Stimulated activated CD4-positive, alpha-beta T cell treated with anti-CD3 and anti-CD28 coated beads, Interleukin-1b, Interleukin-23, amount 100 ng/mL, for 48 hours (primary cell): ENCODE data around the gene METTL1.

ENCODE experiments used
- DNase-seq: peaks from one replicate; pipeline ENCODE4 v3.0.0-alpha.2; 2020

Gene METTL1

DNA sequence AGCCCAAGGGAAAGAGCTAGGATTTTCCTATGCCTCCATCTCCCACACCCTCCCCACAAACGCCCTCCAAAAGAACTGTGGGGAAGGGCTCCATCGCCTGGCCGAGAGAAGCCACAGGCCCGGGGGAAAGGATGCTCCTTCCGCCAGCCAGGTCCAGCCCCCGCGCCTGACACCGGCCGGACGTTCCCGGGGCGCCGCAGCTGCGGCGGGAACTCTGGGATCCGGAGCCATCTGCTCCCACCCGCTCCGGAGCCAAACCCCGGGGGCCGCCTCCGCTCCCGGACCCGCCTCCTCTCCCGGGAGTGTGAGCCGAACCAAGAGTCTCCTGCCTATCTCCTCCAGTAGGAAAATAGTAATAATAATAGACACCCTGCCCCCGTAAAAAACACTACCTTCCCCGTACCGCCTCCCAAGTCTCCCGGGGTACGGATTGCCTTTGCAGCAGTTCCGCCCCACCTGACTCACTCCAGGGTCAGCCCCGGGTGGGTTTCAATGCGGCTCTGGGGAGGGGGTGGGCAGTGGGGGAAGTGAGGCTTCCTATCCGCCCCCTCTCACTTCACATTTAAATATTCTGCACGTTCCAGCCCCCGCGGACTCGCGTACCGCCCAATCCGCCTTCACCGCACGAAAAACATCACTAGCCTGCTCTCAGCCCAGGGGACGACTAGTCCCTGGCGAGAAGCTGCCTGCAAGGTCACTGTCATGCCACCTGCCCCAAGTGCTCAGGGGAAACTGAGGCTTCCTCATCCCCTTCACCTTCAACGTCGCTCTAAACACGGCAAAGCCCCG is 35.8 kb downstream of the METTL1 start:
- no peak for DNase-seq

DNA sequence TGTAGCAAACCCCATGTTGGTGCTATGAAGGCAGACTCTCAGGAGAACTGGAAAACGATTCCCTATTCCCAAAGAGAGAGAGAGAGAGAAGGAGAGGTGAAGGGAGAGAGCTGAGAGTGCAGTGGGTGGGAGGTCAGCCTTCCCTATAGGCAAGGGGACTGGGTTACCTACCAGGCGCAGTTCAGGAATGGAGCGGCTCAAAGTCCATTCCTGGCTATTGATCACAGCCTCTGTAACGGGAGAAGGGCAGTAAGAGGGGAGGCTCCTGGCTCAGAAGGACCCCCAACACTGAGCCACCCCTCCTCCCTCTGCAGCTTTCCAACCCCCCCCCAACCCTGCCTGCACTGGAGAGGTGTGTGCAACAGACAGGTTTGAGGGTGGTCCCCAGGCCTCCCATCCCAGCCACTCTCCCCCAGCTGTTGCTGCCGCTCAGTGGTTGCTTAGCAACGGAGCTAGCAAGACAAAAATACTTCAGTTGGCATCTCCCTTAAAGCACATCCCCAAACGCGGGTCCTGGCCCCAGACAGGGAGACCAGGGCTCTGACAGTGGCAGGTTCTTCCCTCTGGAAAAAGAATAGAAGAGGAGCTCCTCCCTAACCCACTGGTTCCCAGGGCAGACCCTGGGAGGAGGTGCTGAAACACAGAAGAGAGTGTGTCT is 36.6 kb downstream of the METTL1 start:
- DNase-seq = no peak

DNA sequence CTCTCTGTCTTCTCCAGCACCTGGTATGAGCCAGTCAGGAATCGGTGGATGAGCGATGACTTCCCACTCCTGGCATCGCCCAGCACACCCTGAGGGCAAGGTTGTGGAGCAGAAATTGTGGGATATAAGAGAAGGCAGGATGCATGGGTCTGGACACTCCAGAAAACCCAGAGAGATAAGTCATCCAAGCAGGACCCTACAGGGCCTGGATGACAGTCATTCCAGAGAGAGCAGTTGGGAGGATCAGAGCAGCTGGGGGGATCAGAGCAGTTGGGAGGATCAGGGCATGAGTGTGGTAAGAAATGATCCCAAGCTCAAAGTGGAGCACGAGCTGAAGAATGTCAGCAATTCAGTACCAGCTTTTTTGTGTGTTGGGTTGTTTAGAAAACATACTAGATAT is 37.3 kb downstream of the METTL1 start:
- no peak for DNase-seq

DNA sequence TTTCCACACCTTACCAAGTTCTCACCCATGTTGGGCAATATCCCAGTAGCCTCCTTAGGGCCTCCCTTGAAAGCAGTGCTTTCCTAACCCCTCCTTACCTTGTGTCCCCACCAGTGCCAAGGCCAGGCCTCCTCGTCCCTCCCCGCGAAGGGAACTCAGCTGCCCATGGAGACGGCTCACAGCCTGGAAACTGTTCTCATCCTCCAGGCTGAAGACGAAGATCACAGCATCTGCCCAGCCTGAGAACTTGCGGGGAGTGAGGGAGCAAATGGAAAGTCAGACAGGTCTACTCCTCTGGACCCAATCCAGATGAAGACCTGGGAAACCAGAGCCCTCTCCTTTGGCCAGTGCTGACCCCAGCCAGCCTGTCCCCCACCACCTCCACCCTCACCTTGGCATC is 38.0 kb downstream of the METTL1 start:
- no peak for DNase-seq

DNA sequence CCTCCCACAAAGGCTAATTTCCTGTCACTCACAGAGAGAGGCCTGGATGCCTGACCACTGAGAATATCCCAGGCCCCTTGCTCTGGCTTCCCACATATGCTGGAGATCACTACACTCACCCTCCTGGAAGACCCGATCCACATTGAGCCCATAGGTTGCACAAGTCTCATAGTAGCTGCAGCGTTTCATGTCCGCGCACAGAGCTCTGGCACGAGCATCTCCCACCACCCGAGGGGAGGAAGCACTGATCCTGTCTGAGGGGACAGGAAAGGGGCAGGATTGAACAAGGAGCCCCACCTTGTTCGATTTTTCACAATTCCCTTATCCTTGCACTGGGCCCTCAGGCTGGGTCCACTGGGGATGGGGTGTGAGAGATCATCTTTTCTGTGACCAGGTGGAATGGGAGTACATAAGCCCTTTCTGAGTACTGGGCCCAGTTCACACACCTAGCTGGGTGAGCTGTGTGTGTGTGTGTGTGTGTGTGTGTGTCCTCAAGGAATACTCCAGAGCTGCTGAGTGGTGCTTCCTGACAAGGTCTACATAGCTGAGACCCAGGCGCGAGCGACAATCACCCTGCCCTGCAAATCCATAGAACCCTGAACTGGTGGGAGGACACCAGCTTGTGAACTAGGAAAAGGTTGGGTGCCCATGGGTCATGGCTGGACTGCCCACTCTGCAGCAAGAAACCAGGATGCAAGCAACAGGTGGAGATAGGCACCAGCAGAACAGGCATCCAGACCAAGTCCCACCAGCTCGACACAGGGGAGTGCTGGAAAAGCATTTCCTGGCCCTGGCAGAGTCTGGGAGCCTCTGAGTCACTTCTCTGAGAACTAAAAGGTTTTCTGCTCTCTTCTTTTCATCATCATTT is 38.9 kb downstream of the METTL1 start:
- DNase-seq = no peak

DNA sequence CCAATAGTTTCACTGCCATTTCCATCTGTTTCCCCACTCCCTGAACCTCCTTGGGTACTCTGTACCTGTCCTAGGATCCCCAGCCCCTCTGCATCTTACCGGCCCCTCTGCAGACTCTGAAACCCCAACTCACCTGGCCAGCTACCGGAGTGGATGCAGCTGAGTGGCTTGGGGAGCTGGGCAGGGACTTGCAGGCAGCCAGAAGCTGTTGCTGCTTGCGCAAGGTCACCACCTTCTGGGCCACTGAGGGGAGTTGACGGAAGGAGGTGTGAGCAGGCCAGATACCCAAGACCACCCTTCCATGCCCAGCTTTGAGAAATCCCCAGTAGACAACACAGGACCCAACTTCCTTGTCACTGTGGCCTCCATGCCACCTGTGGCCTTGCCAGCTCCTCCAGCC is 39.6 kb downstream of the METTL1 start:
- DNase-seq = no peak

DNA sequence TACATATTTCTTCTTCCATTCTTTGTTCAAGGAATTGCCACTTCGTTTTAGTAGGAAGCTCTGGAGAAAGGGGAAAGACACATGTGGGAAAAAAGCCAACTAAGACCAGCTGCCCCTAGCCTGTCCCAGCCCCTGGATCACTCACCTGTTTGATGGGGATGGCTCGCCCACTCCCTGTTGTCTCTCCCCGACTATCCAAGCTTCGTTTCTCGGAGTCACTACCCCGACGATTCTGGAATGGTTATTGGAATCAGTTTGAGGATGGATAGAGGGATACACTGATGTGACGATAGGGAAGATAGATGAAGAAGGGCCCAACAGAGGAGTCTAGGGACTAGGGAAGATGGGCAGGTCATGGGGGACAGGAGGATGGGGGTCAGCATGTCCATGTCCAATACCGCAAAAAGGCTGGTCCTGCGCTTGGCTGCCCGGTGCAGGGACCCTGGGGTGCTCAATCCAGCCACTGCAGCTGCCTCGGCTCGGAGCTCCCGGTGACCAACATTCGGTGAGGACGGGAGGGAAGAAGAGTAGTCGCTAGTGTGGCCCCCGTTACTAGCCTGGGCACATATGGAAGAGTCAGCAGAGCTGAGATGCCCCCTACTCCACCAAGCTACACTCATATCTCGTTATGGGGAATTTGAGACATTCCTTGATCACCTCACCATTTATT is 40.4 kb downstream of the METTL1 start:
- DNase-seq = no peak

DNA sequence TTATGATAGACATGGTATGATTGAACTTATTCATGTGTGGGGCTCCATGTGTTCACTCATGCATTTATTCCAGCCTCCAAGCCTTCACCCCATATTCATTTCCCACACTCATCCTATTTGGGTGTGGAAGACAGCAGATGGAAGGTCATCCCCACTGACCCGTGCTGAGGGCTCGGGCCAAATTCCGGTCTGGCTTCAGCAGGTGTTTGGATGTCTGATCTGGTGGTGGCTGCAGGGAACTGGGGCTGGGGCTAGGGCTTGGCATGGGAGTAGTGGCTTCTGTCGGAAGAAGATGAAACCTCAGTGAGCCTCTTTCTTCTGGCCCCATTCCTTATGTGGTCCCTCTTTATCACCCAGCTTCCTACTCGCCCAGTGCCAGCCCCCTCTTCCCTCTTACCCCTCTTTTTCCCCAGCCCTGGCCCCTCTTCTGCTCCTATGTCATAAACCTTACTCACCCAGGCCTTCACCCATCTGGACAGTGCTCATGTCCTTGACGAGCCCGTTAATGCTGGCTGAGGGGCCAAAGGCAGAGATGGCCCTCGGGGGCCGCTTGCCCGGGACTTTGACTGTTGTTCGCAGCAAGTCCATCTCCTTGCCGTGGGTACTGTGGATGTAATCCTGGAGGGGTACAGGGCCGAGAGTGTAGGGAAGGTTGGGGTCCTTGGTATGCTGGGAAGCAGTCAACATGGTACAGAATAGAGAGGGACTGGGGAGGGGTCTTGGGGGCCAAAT is 41.4 kb downstream of the METTL1 start:
- no peak for DNase-seq

DNA sequence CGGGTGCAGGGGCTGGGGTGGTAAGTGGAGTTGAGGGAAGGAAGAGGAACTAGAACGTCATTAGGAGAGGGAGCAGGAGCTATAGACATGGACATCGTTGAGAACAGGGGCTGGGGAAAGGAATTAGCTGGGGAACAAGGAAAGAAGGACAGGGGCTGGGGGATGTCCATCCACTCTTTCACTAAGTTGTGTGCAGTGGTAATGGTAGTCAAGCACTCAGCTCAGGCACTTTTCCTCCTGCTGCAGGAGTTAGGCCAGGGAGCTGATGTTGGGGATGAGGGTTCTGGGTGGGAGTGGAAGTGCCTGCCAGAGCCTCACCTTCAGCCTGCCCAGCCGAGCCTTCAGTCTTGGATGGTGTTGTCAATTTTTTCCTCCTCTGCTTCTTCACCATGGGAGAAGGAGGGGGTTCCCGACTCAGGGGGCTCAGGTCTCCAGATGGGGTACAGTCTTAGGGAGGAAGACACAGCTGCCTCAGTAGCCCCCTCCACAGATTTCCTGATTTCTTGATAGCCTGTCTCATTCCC is 42.5 kb downstream of the METTL1 start:
- DNase-seq = no peak

DNA sequence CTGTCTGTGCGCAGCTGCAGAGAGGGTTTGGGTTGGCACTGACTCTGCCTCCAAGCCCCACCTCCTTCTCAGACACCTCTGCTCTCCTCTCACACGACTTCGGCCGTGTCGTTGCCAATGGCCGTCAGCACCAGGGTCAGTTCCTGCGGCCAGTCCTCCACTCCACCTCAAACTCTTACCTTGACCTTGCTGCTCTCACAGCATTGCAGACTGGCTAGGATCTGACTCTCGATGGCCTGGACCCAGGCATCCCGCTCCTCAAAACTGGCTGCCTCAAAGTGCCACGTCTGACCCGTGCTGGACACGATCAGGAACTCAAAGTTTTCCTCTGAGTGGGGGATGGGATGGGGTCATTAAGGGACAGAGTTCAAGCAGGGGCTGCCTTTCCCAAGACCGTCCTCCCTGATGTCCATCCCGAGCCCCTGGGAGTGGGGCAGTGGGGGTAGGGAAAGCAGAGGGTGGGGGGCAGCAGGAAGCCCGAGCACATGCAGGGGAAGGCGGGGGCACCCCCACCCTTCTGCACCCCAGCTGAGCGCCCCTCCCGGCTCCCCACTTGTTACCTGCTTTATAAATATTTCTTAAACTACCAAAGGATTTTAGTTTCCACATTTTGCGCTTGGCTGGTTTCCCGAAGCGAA is 44.0 kb downstream of the METTL1 start:
- no peak for DNase-seq

DNA sequence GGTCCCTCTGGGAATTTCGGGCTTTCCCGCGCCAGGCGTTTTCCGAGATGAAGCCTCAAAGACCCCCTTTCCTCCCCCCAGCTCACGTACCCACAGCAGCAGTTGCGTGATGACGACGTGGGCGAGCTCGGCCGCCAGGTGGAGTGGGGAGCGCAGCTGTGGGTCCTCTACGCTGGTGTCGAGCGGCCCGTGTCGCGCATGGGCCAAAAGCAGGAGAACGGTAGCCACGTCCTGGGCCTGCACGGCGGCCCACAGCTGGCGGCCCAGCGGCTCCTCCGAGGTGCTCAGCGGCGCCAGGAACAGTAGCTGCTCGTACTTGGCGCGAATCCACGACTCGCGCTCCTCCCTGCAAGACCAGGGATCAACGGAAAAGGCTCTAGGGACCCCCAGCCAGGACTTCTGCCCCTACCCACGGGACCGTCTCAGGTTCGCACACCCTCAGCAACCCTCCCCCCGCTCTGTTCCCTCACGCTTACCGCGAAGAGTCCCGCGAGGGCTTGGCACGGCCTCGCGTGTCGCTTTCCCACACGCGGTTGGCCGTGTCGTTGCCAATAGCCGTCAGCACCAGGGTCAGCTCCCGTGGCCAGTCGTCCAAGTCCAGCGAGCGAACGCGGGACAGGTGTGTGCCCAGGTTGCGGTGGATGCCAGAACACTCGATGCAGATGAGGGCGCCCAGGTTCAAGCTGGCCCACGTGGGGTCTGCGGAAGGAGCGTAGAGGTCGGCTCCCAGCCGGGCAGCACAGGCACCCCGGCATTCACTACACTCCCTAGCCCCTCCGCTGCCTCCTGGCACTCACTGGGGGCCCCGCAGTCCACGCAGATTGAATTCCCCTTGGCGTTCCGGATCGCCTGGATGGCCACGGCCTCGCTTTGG is 44.8 kb downstream of the METTL1 start:
- DNase-seq = no peak

DNA sequence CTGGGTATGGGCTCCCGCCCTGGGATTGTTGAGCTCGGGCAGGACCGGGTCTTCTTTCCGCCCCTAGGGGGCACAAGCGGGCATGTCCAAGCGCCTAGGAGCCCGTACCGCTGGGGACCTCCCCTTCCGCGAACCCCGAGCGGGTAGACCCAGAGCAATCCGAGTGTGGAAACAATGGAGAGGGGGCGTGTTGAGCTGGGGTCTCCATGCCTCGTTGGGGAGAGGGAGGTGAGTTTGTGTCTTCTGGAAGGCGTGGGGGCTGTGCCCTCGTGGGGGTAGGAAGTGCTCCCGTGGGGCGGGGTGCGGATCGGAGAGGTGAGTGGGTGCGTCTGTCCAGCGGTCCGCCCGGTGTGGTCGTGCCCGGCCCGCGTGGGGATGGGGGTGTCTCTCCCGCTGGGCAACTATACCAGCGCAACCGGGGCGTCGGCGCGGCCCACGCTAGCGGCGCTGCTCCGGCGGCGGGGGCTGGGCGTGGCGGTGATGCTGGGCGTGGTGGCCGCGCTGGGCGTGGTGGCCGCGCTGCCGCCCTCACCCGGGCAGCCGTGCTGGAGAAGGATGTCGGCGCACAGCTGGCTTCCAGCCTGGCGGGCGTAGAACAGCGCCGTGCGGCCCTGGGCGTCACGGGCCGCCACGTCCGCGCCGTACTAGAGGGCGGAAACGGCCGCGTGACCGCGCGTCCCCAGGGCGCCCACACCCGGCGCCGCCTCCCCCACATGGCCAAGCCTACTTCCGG is 45.6 kb downstream of the METTL1 start:
- DNase-seq = peak; percentile 19

DNA sequence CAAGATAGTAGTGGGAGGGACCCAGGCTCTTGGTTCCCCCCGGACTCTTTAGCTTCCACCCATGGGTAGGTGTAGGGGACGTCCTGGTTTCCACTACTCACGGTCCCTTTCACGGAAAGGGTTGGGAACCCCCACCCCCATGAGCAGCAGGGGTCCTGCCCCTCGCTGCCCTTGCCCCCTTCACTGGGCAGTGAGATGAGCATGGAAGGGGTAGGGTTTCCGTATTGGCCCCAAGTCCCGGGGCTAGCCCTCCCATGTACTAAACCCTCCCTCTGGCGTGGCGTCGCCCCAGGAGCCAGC is 46.1 kb downstream of the METTL1 start:
- no peak for DNase-seq

DNA sequence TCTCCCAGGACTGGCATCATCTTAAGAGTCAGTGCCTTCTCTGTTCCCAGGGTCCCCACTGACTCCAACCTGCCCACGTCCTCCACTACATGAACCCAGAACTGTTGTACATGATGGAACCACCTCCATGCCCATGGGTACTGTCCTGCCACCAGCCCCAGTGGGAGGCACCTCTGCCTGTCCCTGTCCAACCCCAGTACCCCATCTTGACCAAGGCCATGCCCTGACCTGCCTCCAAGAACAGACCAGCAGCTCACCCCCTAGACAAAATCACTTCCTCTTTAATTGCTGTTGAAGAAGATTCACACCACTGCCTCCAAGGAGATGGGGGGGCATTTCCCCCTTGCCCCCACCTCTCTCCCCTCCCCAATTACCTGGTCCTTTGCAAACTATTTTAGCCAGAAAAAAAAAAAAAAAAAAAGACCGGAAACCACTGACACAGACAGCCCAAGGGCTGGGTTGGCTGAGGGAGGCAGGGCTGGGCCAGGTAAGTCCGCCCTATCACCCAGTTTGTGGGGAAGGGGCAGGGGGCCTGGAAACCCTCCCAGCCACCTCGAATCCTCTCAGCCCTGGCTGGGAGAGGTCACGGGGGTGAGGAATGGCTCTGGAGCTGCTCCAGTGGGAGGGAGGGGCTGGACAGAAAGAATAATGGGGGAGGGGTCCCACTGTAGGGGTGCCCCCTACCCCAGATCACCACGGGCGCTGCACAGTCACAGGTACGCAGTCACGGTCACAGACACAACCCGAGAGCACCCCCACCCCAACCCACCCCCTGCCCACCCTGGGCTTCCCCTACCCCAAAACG is 46.8 kb downstream of the METTL1 start:
- DNase-seq = no peak

DNA sequence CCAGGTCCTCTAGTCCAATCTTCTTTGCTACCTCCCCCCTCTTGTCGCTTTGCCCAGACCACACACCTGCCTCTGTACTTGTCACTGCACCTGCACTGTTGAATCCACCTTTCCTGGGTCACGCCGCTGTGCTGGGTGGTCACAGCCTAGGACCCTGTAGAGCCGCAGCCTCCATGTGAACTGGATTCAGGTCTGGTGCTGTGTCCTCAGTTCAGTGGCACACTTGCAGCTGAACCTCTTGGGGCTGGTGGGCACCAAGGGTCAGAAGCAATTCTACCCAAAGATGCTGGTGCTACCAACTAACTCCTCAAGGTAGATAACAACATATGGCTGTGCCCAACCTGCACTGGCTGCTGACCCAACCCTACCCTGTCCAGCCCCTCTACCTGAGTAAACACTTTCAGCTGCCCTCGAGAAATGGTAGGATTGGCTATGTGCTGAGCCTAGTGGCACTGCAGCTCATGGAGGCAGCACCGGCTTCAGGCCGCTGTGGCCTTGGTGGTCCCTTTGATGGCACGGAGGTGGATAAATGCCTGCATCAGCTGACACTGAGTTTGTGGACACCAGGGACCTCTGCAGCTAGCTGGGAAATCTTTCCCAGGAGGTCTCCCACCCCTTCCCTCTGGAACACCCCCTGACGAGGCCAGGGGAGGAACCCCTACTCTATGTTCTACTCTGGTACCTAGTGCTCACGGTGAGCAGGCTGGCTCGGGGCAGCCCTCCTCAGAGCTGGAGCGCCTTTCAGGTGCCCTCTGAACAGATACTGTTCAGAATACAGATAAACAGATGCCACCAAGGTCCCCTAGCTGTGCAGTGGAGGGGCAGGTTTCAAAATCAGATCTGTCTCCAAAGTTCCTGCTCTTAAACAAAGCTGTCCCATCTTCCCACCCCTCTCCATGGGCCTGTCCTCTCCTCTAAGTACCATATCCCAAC is 47.6 kb downstream of the METTL1 start:
- DNase-seq = no peak

DNA sequence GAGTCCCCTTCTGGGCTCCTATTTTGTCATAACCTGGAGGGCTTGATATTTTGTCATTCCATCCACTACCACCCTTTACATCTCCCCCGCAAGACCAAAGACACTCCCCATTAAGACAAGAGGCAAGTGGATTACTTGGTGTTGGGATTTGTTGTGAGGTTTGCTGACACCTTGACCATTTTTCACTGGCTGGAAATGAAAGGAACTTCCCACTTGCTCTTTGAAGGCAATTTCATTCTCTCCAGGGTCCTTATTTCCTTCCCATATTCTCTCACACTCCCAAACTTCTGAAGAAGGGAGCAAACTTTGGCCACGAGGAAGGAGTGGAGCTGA is 48.3 kb downstream of the METTL1 start:
- no peak for DNase-seq

DNA sequence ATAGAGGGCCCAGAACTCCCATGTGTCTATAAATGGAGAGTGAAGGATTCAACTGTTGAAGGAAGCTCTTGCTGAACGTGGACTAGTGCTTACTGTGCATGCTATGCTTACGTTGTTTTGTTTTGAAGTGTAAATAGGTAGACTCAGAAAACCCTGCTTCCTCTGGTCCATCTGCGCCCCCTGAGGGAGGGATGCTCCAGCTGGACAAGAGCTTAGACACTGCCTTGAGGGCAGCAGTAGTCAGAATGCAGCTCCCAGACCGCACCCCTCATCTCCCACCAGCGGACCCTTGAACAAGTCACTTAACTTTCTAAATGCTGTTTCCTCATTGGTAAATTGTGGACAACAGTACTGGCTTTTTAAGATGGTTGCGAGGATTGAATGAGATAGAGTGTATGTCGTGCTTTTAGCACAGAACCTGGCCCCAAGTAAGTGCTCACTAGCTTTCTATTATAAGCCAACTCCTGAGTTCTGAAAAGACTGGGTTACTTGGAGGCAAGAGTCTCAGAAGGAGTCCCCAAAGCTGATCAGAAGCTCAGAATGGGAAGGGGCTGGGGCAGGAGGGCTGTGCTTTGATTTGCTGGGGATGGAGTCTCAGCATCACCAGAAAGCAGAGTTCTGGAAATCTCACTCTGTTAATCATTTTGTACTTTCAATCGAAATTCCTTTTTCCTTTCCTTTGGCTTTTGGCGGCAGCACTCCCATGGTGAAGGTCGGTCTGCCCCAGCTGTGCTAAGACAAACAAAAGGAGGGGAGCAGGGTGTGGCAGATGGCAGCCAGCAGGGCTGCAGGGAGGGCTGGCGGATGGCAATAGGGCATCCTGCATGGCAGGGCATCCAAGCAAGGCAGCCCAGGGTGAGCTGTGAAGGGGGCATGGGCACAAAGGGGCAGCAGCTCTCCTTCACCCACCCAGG is 48.9 kb downstream of the METTL1 start:
- DNase-seq = no peak
